ENCODE data around the gene NT5C3B. TPM values are rescaled to one million over a fixed set of nuclear protein-coding genes. Genes with fewer than 3 reads are reported as not detected.

Gene NT5C3B
- total RNA-seq, 1 experiment from 2014 or later, result 62.0 TPM

- H3K27ac Mint-ChIP-seq (ENCODE audit: unreplicated experiment), result no peak overlapping the region
- H3K36me3 Mint-ChIP-seq (ENCODE audit: insufficient read depth, unreplicated experiment), result peaks cover 33% of the 10 kb centered on the region
- no peak for TF ChIP-seq CTCF (IDR thresholded peaks at IDR 0.05; ENCODE audit: unreplicated experiment)
- BruUV-seq (replicated peaks), result no TSS peak
- H3K4me3 Mint-ChIP-seq (ENCODE audit: low read depth, unreplicated experiment), result no peak overlapping the region
- H3K27me3 Mint-ChIP-seq (ENCODE audit: unreplicated experiment), result peaks cover 45% of the 10 kb centered on the region
- H3K4me1 Mint-ChIP-seq (ENCODE audit: low read depth, unreplicated experiment), result no peaks in the 10 kb centered on the region
- no peaks in the 10 kb centered on the region for H3K9me3 Mint-ChIP-seq (ENCODE audit: low read depth, unreplicated experiment)
- CTCF ChIA-PET, result no interaction called here
- no peak for DNase-seq
- intact Hi-C loops (cut with micrococcal nuclease; ENCODE audit: unreplicated experiment), result no loop called here
These were observed 13.6 kb downstream of the NT5C3B start for GRCh38 chr17:41822216-41823140.

- Mint-ChIP-seq H3K4me3 (ENCODE audit: low read depth, unreplicated experiment) (no peak overlapping the region), H3K27ac (ENCODE audit: unreplicated experiment) (no peak overlapping the region), H3K4me1 (ENCODE audit: low read depth, unreplicated experiment) (no peaks in the 10 kb centered on the region), H3K27me3 (ENCODE audit: unreplicated experiment) (peaks cover 45% of the 10 kb centered on the region), H3K9me3 (ENCODE audit: low read depth, unreplicated experiment) (no peaks in the 10 kb centered on the region), H3K36me3 (ENCODE audit: insufficient read depth, unreplicated experiment) (peaks cover 33% of the 10 kb centered on the region)
- no peak for TF ChIP-seq CTCF (IDR thresholded peaks at IDR 0.05; ENCODE audit: unreplicated experiment)
- intact Hi-C loops (cut with micrococcal nuclease; ENCODE audit: unreplicated experiment), result no loop called here
- no peak for DNase-seq
- CTCF ChIA-PET, result no interaction called here
- BruUV-seq (replicated peaks), result no TSS peak
These were observed 14.3 kb downstream of the NT5C3B start for GRCh38 chr17:41821776-41822175.

- Mint-ChIP-seq H3K4me1 (ENCODE audit: low read depth, unreplicated experiment) (no peaks in the 10 kb centered on the region), H3K4me3 (ENCODE audit: low read depth, unreplicated experiment) (no peak overlapping the region), H3K27ac (ENCODE audit: unreplicated experiment) (no peak overlapping the region), H3K36me3 (ENCODE audit: insufficient read depth, unreplicated experiment) (peaks cover 25% of the 10 kb centered on the region), H3K9me3 (ENCODE audit: low read depth, unreplicated experiment) (no peaks in the 10 kb centered on the region), H3K27me3 (ENCODE audit: unreplicated experiment) (peaks cover 45% of the 10 kb centered on the region)
- DNase-seq, result no peak
- intact Hi-C loops (cut with micrococcal nuclease; ENCODE audit: unreplicated experiment), result no loop called here
- no peak for TF ChIP-seq CTCF (IDR thresholded peaks at IDR 0.05; ENCODE audit: unreplicated experiment)
- no TSS peak for BruUV-seq (replicated peaks)
- CTCF ChIA-PET, result no interaction called here
These were observed 18.0 kb downstream of the NT5C3B start for GRCh38 chr17:41818024-41818423.

- Mint-ChIP-seq H3K27me3 (ENCODE audit: unreplicated experiment) (peaks cover 40% of the 10 kb centered on the region), H3K27ac (ENCODE audit: unreplicated experiment) (no peak overlapping the region)
These were observed 19.3 kb downstream of the NT5C3B start for GRCh38 chr17:41816637-41817320.

More at GRCh38 chr17:41816637-41817320, 19.3 kb downstream of the NT5C3B start:
- no peak overlapping the region for H3K4me3 Mint-ChIP-seq (ENCODE audit: low read depth, unreplicated experiment)
- no TSS peak for BruUV-seq (replicated peaks)
- intact Hi-C loops (cut with micrococcal nuclease; ENCODE audit: unreplicated experiment), result no loop called here
- DNase-seq, result no peak
- peaks cover 9% of the 10 kb centered on the region for H3K4me1 Mint-ChIP-seq (ENCODE audit: low read depth, unreplicated experiment)
- peaks cover 30% of the 10 kb centered on the region for H3K36me3 Mint-ChIP-seq (ENCODE audit: insufficient read depth, unreplicated experiment)
- CTCF ChIA-PET, result no interaction called here
- H3K9me3 Mint-ChIP-seq (ENCODE audit: low read depth, unreplicated experiment), result no peaks in the 10 kb centered on the region
- no peak for TF ChIP-seq CTCF (IDR thresholded peaks at IDR 0.05; ENCODE audit: unreplicated experiment)

All from Calu3 (cell line).